Measurements from ENCODE around the gene HNRNPA3.
"Not testable (repeated sequence)": the region's sequence is repeated elsewhere in the genome, so short reads cannot be mapped to it uniquely, and the experiment has no call there.

HNRNPA3 gene

DNA sequence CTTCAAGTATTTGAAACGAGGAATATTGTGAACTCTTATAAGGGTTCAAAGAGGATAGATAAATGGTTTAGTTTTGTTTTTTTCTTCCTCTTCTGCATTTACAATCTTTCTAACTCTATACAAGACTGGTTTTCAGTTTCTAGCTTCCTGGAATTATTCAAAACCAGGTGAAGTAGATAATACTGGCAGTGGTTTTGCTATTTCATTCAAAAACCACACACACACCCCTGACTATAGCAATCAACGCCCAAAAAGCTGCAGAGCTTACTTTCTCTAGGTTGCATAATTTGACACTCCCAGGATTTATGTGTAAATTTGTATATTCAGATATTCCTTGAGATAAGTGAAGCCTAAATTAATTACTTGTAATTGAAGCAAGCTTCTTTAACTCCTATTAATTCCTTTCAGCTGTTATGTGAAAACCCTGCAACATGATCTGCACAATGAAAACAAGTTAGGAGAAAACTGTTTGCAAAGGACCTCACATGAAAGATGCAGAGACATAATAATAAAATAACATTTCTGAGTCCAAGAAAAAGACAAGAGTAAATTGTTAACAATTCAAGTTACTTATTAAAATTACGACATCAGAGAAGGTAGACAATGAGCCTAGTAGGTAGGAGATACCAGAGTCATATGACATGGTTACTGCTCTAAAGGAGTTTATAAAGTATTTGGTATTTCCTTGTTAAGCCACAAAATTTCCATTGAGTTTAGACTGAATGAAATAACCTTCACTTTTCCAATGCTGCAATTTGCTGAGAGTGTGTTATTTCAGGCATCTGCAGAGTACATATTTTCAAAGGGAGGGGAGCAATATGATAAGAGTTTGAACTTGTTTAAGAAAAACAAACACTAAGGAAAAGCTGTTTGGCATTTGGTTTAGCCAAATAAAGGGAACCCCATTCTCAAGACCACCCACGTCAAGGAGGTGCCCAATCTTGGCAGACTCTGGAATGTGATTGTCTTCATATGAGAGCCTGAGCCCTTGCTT, 53.5 kb downstream of the HNRNPA3 start:
- peak; percentile 59 for DNase-seq (ENCODE audit: low read depth, low spot score)
- H3K4me3 ChIP-seq (ENCODE audit: low read length), result peak overlapping the region; percentile 77

DNA sequence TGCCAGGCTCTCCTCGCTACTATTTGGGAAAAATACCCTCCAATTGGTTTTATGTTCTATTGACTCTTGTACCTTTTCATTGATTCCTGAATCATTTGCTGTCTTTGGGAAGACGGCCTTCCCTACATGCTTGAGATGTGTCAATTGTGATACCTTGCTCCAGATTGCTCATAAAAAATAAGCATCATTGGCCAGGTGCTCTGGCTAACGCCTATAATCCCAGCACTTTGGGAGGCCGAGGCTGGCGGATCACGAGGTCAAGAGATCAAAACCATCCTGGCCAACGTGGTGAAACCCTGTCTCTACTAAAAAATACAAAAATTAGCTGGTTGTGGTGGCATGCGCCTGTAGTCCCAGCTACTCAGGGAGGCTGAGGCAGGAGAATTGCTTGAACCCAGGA, 54.4 kb downstream of the HNRNPA3 start:
- DNase-seq (ENCODE audit: low read depth, low spot score), result not testable (repeated sequence)

DNA sequence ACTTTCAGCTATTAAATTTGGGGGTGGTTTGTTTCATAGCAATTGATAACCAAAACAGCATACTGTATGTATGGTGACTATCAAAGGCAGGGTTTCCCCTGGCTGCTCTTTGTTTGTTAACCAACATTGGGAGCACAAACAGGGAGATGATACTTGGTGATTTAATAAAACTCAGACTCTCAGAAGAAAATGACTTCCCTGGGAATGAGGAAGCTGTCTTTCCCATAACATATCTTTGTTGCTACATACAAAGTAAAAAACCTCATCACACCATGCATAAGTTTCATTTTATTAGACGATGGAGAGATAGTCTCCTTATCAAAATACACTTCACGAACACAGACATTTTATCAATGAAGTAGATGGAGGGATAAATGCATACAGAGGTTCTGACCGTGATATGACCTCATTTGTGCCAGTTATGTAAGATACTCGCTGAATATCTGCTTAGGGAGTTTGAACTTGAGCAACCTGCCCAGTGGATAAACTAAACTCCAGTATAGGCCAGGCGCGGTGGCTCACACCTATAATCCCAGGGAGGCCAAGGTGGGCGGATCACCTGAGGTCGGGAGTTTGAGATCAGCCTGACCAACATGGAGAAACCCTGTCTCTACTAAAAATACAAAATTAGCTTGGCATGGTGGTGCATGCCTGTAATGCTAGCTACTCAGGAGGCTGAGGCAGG, 55.7 kb downstream of the HNRNPA3 start:
- no peak overlapping the region for H3K4me3 ChIP-seq (ENCODE audit: low read length)
- no peak for DNase-seq (ENCODE audit: low read depth, low spot score)

More for the DNA sequence above, 54.4 kb downstream of the HNRNPA3 start:
- H3K4me3 ChIP-seq (ENCODE audit: low read length), result not testable (repeated sequence)

DNA sequence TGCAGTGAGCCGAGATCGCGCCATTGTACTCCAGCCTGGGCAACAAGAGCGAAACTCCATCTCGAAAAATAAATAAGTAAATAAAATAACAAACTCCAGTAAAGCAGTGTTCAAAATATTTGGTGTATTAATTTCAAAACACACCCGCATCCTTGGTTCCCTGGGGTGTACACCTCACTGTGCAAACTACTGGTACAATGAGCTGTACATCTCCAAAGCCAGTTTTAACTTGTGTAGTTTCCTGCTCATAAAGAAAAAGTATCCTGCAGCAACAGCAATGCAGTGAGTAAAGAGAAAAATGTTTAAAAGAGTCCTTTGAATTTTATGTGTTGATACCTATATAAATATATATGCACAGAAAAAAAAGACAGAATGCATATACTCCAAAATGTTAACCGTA, 56.3 kb downstream of the HNRNPA3 start:
- no peak for DNase-seq (ENCODE audit: low read depth, low spot score)
- H3K4me3 ChIP-seq (ENCODE audit: low read length), result no peak overlapping the region

DNA sequence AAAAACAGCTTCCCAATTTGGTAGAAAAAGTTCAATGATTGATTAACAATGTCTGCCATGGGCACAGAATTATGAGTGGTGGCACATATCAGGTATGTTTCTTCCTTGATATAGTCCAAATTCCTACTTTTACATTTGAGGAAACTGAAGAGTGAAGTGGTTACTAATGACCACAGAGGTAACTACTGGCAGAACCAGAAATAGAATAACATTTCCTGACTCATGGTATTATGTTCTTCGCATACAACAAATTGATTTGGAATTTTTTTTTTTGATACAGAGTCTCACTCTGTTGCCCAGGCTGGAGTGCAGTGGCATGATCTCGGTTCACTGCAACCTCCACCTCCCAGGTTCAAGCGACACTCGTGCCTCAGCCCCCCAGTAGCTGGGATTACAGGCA, 57.9 kb downstream of the HNRNPA3 start:
- no peak for DNase-seq (ENCODE audit: low read depth, low spot score)
- H3K4me3 ChIP-seq (ENCODE audit: low read length), result no peak overlapping the region

DNA sequence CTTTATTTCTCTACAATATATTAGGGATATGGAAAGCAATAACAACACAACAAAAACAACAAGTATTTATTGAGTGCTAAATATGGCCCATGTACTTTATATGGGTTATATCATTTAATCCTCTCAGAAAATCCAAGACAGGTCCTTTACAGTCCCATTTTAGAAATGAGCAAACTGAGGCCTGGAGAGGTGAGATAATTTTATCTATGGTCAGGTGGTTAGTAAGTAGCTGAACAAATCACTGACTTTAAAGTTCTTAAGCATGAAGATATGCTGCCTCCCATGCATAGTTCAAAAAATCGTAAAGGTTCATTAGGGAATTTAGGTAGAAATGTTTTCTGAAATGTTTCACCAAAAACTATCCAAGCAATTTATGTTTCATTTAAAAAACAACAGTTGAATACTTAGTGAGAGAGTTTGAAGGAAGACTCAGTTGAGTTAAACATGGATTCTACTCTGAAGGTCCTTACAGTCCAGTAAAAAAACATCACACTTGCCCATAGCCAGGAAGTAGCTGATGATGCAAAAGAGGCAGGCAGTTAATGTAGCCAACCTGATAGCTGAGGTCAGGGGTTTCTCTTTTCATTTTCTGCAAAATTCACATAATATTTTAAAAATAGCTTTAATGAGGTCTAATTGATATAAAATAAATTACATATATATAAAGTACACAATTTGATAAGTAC, 59.5 kb downstream of the HNRNPA3 start:
- no peak overlapping the region for H3K4me3 ChIP-seq (ENCODE audit: low read length)
- DNase-seq (ENCODE audit: low read depth, low spot score), result no peak

DNA sequence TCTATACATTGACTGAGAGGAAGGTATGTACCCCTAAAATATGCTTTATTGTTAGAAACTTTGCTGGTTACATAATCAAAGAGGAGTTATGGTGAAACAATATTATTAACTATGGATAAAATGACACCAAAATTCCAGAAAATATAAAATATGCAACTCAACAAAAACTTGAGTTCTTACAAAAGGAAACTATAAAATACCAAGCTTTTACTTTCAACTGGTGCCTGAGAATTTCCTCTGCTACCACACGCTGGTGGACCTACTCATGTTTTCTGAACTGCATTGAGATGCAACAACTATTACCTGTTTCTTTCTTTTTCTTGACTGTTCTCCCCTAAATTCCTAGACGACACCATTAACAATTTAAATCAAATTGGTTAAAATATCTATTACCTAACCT, 60.2 kb downstream of the HNRNPA3 start:
- no peak for DNase-seq (ENCODE audit: low read depth, low spot score)
- H3K4me3 ChIP-seq (ENCODE audit: low read length), result no peak overlapping the region

DNA sequence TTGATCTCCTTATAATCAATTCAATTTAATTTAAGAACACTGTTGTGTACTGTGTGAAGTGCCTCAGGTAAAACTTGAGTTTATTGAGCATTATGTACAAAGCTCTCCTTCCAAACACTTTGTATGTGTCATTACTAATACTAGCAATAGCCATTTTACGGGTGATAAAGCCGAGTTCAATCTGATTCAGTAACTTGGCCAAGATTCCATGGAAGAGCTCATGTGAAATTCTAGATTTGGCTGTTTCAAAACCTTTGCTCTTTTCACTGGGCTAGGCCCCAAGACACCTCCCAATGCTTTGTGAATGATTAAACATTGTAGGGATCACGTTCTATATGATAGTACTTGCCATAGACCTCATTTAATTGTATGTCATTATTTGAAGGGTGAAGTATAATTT, 60.8 kb downstream of the HNRNPA3 start:
- H3K4me3 ChIP-seq (ENCODE audit: low read length), result no peak overlapping the region
- no peak for DNase-seq (ENCODE audit: low read depth, low spot score)

Data from Jurkat, Clone E6-1 (cell line).